ENCODE results near the gene DST. TPM values are rescaled to one million over a fixed set of nuclear protein-coding genes. Genes with fewer than 3 reads are reported as not detected.

The DST gene
- total RNA-seq, 1 donor from 2014 or later: 526 TPM

- intact Hi-C loops (cut with DNase I): no loop called here
- DNase-seq (ENCODE audit: low spot score) (no peak), ATAC-seq (no peak)
These were observed 115.7 kb downstream of the DST start for GRCh38 chr6:56526860-56527544.

DNA sequence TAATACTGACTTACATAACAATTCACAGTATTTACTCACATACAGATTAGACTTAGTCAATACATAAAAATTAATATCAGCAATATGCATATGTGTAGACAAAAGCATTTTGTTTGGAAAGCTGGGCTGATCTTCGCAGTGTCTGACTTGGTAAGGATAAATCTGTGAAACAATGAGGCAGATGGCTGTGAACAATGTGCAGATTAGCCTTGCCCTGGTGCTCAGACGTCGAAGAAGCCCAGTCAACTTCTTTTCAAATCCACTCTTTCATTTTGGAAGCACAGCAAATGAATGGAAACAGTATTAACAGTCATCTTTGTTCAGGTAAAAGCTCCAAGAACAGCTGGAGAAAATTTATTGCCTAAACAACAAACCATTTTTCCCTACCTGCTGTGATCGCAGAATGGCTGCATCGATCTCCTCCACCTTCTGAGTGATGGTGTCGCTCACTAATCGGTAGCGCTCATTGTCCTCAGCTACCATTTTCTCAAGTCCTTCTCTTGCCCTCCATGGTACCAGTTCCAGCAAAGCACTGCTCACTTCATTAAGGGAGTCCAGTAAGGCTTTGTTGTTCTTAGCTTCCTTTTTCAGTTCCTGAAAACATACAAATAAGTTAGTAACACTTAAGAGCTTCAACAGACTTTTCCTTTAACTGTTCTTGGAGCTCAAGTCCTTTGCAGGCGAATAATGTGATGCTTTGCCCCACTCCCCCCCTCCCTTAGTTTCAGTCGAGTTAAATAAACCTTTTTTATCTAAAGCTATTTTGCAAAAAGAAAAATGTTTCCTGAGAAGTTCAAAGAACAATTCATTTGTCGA lies 116.5 kb downstream of the DST start:
- DNase-seq (ENCODE audit: low spot score): no peak
- no peak for ATAC-seq
- intact Hi-C loops (cut with DNase I): no loop called here

GRCh38 chr6:56524891-56525703 lies 117.6 kb downstream of the DST start:
- intact Hi-C loops (cut with DNase I): no loop called here
- ATAC-seq: peak; percentile 81
- DNase-seq (ENCODE audit: low spot score): no peak

DNA sequence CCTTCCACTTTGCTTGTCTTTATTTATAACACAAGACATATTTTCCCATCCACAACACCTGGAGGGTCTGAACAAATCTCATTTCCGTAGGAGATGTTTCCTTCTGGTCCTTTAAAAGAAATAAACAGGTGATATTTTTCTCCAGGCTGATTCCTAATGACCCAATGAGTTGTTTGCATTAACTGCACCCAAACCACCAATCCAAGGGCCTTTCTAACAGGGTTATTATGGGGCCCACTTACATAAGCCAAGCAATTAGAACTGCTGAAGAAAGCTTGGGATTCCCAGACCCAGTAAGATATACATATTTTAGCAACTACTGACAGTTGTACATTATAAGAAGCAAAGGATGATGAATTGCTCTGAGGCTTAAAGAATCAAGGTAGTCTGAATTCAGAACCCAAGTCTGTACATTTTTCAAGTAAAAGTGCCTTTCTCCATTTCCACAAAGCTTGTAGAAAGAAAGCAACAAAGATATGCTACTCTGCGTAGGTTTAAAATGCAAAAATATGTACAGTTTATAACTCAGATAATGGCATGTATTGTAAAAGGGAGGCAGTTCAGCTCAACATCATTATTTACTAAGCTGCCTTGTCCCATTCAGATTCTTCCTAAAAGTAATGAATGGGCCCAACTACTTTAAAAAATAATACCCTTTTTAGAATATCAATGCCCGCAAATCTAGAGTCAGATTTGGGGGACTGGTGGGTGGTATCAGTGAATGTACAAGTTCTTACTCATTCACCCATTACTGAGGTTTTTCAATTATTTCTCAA lies 120.0 kb downstream of the DST start:
- intact Hi-C loops (cut with DNase I): no loop called here
- DNase-seq (ENCODE audit: low spot score) (no peak), ATAC-seq (no peak)

DNA sequence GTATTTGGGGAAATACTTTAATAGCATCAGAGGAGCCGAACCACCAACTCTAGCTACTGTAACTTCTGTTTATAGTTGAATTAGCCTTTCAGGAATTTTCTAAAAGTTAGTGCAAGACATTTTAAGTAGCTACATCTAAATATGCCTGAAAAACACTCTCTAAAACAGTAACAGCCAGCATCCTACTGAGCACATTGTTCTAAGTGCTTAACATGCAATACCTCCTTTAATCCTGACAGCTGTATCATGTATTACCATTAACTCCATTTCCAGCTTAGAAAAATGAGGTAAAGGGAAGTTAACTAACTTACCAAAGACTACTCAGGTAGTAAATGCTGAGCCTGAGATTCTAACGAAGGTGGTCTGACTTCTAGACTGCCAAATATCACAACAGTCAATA lies 120.7 kb downstream of the DST start:
- no peak for DNase-seq (ENCODE audit: low spot score)
- intact Hi-C loops (cut with DNase I): no loop called here
- ATAC-seq: no peak

- intact Hi-C loops (cut with DNase I): no loop called here
- ATAC-seq: no peak
- DNase-seq (ENCODE audit: low spot score): no peak
These were observed 121.2 kb downstream of the DST start for GRCh38 chr6:56521454-56521853.

DNA sequence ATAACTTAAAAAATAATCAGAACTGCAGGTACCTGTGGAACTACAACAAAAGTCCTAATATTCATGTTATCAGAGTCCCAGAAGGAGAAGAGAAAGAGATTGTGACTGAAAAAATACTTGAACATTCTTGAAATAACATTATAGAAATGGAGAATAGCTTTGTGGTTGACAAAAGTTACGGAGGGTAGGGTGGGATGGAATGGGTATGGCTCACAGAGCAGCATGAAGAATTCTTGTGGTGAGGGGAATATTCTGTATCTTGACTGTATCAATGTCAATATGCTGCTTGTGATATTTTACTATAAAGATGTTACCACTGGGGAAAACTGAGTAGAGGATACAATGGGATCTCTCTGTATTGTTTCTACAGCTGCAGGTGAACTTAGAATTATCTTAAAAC lies 122.5 kb downstream of the DST start:
- intact Hi-C loops (cut with DNase I): no loop called here
- DNase-seq (ENCODE audit: low spot score) (no peak), ATAC-seq (no peak)

GRCh38 chr6:56518995-56519767 lies 123.5 kb downstream of the DST start:
- intact Hi-C loops (cut with DNase I): no loop called here
- no peak for DNase-seq (ENCODE audit: low spot score)
- no peak for ATAC-seq

DNA sequence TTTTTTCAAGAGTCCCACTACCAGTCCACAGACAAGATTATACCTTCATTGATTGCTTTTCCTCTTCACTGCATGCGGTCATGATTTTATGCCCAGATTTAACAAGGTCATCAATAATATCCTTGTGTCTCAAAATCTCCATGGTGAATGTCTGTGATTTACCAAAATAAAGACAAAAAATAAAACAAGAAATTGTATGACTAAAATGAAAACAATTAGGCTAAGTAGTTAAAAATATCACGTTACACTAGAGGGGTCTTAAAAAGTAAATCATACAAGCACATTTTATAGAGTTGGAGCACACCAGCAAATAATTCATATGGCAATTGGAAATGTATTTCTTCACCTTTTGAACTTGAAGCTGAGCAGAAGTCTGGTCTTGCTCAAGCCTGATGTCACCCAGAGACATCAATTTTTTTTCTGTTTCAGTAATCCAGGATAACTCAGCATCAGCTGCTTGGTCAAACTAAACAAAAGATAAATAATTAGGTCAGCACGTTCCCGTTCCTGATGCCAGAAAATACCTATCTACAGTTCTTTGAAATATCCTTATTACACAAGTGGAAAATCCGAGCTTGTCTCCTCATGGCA lies 125.4 kb downstream of the DST start:
- ATAC-seq: no peak
- intact Hi-C loops (cut with DNase I): no loop called here
- no peak for DNase-seq (ENCODE audit: low spot score)

DNA sequence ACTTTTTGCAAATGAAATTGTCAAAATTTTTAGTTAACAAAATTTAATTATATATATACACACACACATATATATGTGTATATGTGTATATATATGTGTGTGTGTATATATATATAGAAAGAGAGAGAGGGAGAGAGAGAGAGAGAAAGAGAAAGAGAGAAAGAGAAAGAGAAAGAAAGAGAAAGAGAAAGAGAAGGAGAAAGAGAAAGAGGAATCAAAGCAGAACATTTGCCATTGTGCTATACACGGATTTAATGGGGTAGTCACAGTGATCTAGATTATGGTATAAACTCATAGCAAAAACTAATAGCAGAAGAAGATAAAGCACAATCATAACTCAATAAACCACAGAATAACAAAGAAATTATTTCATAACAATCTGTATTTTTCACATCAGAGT lies 126.7 kb downstream of the DST start:
- intact Hi-C loops (cut with DNase I): no loop called here
- no peak for DNase-seq (ENCODE audit: low spot score)
- no peak for ATAC-seq

GRCh38 chr6:56515081-56515905 lies 127.4 kb downstream of the DST start:
- DNase-seq (ENCODE audit: low spot score) (no peak), ATAC-seq (no peak)
- intact Hi-C loops (cut with DNase I): no loop called here

DNA sequence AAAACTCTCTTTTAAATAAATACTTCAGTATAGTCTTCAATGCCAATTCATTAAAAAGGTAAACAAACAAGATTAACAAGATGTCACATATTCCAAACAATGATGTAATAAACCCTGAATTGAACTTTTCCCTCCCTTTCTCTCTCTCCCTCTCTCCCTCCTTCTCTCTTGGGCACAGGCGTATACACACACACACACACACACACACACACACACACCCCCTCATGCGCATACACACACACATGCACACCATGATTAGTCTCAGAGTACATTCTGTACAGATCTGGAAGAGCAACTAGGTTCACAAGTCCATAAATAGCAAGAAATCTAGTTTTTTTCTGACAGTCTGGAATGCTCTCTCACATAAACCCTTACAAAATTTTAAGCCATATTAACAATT lies 128.3 kb downstream of the DST start:
- DNase-seq (ENCODE audit: low spot score) (no peak), ATAC-seq (peak; percentile 68)
- intact Hi-C loops (cut with DNase I): no loop called here

DNA sequence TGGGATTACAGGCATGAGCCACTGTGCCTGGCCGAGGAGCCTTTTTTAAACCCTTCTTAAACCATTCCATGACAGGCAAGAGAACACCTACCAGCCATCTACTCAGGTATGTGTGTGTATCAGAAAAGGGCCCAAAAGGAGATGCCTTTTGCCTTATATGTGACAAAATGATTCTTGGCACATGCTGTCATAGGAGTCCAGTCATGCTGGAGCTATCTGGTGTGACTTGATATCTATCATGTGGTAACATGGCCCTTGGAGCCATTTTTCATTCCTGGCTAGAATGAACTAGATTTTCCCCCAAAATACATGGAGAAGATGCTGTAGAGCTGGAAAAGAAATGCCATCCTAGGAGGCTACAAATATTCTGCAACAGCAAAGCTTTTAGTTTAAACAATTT lies 129.1 kb downstream of the DST start:
- DNase-seq (ENCODE audit: low spot score) (no peak), ATAC-seq (no peak)
- intact Hi-C loops (cut with DNase I): no loop called here

DNA sequence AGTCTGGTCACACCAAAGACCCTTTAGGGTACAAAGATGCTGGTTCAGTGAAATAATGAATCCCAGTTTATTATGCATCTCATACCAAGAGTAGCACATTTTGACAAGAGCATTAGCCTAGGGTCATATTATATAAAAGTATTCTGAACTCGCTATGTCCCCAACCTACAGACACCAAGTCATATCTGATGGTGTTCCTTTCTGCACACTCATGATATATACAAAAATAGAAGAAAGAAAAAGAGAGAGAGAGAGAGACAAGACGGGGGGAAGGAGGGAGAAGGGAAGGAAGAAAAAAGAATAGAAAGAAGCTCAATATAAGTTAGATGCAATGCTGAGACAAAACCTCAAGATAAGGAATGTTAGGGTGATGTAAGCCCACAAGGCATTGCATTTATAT lies 131.1 kb downstream of the DST start:
- intact Hi-C loops (cut with DNase I): no loop called here
- ATAC-seq: no peak
- no peak for DNase-seq (ENCODE audit: low spot score)

DNA sequence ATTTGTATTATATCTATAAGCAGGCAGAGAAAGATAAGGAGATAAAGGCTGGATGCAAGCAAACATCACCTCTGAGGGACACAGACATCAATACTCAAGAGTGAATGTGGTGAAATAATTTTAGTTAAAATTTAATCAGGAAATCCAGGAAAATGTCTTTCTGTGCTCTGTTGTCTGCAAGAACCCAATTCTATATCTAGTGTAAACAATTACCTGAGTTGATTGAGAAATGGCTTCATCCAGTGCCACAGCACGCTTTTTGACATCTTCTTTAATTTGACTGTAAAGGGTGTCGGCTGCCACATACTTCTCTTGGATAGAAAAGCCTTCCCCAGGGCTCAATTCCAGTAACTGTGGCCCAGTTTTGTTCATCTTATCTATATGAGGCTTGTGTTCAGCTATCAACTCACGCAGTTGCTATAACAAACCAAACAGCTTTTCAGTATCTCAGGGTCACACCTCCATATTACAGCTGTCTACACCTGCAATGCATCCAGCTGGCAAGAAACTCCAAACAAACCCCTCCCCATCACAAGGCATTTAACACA lies 131.6 kb downstream of the DST start:
- intact Hi-C loops (cut with DNase I): no loop called here
- no peak for ATAC-seq
- no peak for DNase-seq (ENCODE audit: low spot score)

DNA sequence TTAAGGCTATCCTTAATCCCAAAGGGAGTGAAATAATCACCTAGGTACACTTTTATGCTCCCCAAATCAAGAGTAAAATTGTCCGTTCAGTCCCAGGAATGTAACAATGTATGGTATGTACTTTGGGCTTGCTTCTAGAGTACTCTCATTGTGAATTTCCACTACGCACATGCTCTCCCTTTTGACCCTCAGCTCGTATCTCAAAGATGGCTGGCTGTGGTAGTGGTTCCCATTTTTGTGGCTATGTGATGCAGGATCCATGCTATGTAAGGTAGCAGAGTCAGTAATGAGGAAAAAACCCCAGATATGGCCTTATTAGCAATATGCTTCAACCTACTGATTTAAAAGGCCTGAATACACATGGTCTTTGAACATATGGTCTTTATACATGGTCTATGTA lies 133.7 kb downstream of the DST start:
- no peak for DNase-seq (ENCODE audit: low spot score)
- intact Hi-C loops (cut with DNase I): no loop called here
- no peak for ATAC-seq

DNA sequence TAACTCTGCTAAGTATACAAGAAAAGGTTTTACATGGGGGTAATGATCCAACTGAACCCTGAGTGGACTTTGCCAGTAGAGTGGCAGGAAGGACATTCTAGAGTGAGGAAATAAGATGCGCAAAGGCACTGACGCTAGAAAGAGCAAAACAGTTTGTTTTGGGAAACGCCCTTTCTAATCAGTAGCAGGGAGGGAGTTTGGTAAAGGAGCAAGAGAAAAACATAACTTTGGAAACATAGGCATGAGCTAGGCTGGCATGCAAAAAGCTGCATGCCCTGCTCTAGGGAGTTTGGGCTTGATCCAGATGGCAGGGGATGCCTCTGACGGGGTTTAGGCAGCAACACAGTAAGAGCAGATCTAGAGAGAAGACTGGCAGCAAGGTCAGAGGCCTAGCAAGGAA lies 135.2 kb downstream of the DST start:
- DNase-seq (ENCODE audit: low spot score) (no peak), ATAC-seq (peak; percentile 55)
- intact Hi-C loops (cut with DNase I): no loop called here
